SK-N-SH treated with all-trans-retinoic acid at 6 μM for 48 hours (cell line): ENCODE results near the gene ABT1.
A peak's percentile ranks its signal among the peaks of the same experiment; 100 is the strongest.

Experiments used
- ATAC-seq: fragments of 200-7000 bp; cut with Tn5 transposase; 3 replicates; pipeline ENCODE4 v1.9.1; 2020; ENCODE audit warnings: mild to moderate bottlenecking, moderate library complexity
- ARNTL ChIP-seq: fragments of 450-650 bp; formaldehyde crosslinking; IDR thresholded peaks from 2 replicates; pipeline ENCODE4 v1.5.0; 2020; ENCODE audit warnings: low read depth, mild to moderate bottlenecking, moderate library complexity, borderline replicate concordance
- BACH2 ChIP-seq: fragments of 250-450 bp; sonication (Bioruptor Pico); IDR thresholded peaks from 2 replicates; pipeline ENCODE4 v1.9.0; 2021; ENCODE audit warnings: mild to moderate bottlenecking, borderline replicate concordance
- CREB5 ChIP-seq: fragments of 250-450 bp; sonication (Bioruptor Pico); IDR thresholded peaks from 2 replicates; pipeline ENCODE4 v1.5.1; 2020; ENCODE audit warnings: low read depth, mild to moderate bottlenecking, moderate library complexity
- CSDC2 ChIP-seq: fragments of 250-450 bp; sonication (Bioruptor Pico); IDR thresholded peaks from 2 replicates; pipeline ENCODE4 v1.5.0; 2020; ENCODE audit warnings: mild to moderate bottlenecking, moderate library complexity
- CSRNP3 ChIP-seq: fragments of 250-450 bp; sonication (Bioruptor Pico); IDR thresholded peaks from 2 replicates; pipeline ENCODE4 v1.5.1; 2021; ENCODE audit warnings: mild to moderate bottlenecking, moderate library complexity
- ESRRG ChIP-seq: fragments of 250-450 bp; sonication (Bioruptor Pico); IDR thresholded peaks from 2 replicates; pipeline ENCODE4 v1.6.1; 2021; ENCODE audit warnings: mild to moderate bottlenecking
- ISL1 ChIP-seq: fragments of 250-450 bp; sonication (Bioruptor Pico); IDR thresholded peaks from 2 replicates; pipeline ENCODE4 v2.1.2; 2022; ENCODE audit warnings: mild to moderate bottlenecking, moderate library complexity
- OSR1 ChIP-seq: fragments of 250-450 bp; sonication (Bioruptor Pico); IDR thresholded peaks from 2 replicates; pipeline ENCODE4 v1.8.0; 2022; ENCODE audit warnings: moderate library complexity, mild to moderate bottlenecking, inconsistent platforms
- PATZ1 ChIP-seq: fragments of 250-450 bp; sonication (Bioruptor Pico); IDR thresholded peaks from 2 replicates; pipeline ENCODE4 v1.8.0; 2020; ENCODE audit warnings: mild to moderate bottlenecking, moderate library complexity, borderline replicate concordance
- POU6F1 ChIP-seq: fragments of 250-450 bp; sonication (Bioruptor Pico); IDR thresholded peaks from 2 replicates; pipeline ENCODE4 v1.8.0; 2021; ENCODE audit warnings: low read depth, mild to moderate bottlenecking, moderate library complexity, borderline replicate concordance
- PPARA ChIP-seq: fragments of 250-450 bp; sonication (Bioruptor Pico); IDR thresholded peaks from 2 replicates; pipeline ENCODE4 v1.5.0; 2020; ENCODE audit warnings: mild to moderate bottlenecking, borderline replicate concordance
- RARB ChIP-seq: fragments of 250-450 bp; sonication (Bioruptor Pico); IDR thresholded peaks from 2 replicates; pipeline ENCODE4 v1.8.0; 2021; ENCODE audit warnings: mild to moderate bottlenecking, moderate library complexity
- SNAI2 ChIP-seq: fragments of 250-450 bp; sonication (Bioruptor Pico); IDR thresholded peaks from 2 replicates; pipeline ENCODE4 v1.5.0; 2020; ENCODE audit warnings: mild to moderate bottlenecking, moderate library complexity
- TCF4 ChIP-seq: fragments of 250-450 bp; sonication (Bioruptor Pico); IDR thresholded peaks from 2 replicates; pipeline ENCODE4 v1.8.0; 2021; ENCODE audit warnings: mild to moderate bottlenecking, moderate library complexity, borderline replicate concordance
- TSHZ2 ChIP-seq: fragments of 250-450 bp; sonication (Bioruptor Pico); IDR thresholded peaks from 2 replicates; pipeline ENCODE4 v1.5.0; 2020; ENCODE audit warnings: mild to moderate bottlenecking, moderate library complexity
- ZC3H10 ChIP-seq: fragments of 250-450 bp; sonication (Bioruptor Pico); IDR thresholded peaks from 2 replicates; pipeline ENCODE4 v1.5.1; 2021; ENCODE audit warnings: mild to moderate bottlenecking, moderate library complexity
- ZFP3 ChIP-seq: fragments of 250-450 bp; sonication (Bioruptor Pico); IDR thresholded peaks from 2 replicates; pipeline ENCODE4 v1.5.0; 2020; ENCODE audit warnings: mild to moderate bottlenecking, moderate library complexity
- ZFP30 ChIP-seq: fragments of 450-650 bp; formaldehyde crosslinking; IDR thresholded peaks from 2 replicates; pipeline ENCODE4 v1.5.0; 2022; ENCODE audit warnings: mild to moderate bottlenecking, moderate library complexity
- ZNF565 ChIP-seq: fragments of 450-650 bp; formaldehyde crosslinking; conservative IDR thresholded peaks from 2 replicates; pipeline ENCODE4 v1.5.0; 2020; ENCODE audit warnings: low read depth, mild to moderate bottlenecking, moderate library complexity
- ZNF70 ChIP-seq: fragments of 450-650 bp; formaldehyde crosslinking; IDR thresholded peaks from 2 replicates; pipeline ENCODE4 v1.5.0; 2020; ENCODE audit warnings: mild to moderate bottlenecking, moderate library complexity
- ZNF8 ChIP-seq: fragments of 450-650 bp; formaldehyde crosslinking; IDR thresholded peaks from 2 replicates; pipeline ENCODE4 v1.5.0; 2020; ENCODE audit warnings: mild to moderate bottlenecking, moderate library complexity

The ABT1 gene

GRCh38 chr6:26550250-26550993 lies 46.3 kb upstream of the ABT1 start (continued):
- peak; percentile 99 for TF ChIP-seq SNAI2 (CRISPR knock-in tag)
- TF ChIP-seq ARNTL (CRISPR knock-in tag) = peak; percentile 84; the same call in 1 of the 2 replicates
- peak; percentile 84 for TF ChIP-seq ZNF8 (CRISPR knock-in tag)
- TF ChIP-seq ZC3H10 (CRISPR knock-in tag) = peak; percentile 88
- TF ChIP-seq CSDC2 (CRISPR knock-in tag) = peak; percentile 99
- peak; percentile 94 for TF ChIP-seq ESRRG (CRISPR knock-in tag)

GRCh38 chr6:26552205-26552604 lies 44.5 kb upstream of the ABT1 start:
- no peak for ATAC-seq
- TF ChIP-seq PATZ1 (CRISPR knock-in tag) (no peak), ZNF70 (CRISPR knock-in tag) (no peak), OSR1 (CRISPR knock-in tag) (no peak), CSRNP3 (CRISPR knock-in tag) (no peak), ZFP3 (CRISPR knock-in tag) (no peak), BACH2 (no peak), TSHZ2 (CRISPR knock-in tag) (no peak), RARB (CRISPR knock-in tag) (no peak), ESRRG (CRISPR knock-in tag) (no peak)

- TF ChIP-seq CSRNP3 (CRISPR knock-in tag) (no peak), SNAI2 (CRISPR knock-in tag) (no peak), CREB5 (CRISPR knock-in tag) (no peak), CSDC2 (CRISPR knock-in tag) (no peak), TCF4 (CRISPR knock-in tag) (no peak), PPARA (no peak), RARB (CRISPR knock-in tag) (no peak), ESRRG (CRISPR knock-in tag) (no peak), ZNF565 (CRISPR knock-in tag) (no peak), POU6F1 (no peak), ZFP30 (no peak), ISL1 (CRISPR knock-in tag) (no peak), ZNF70 (CRISPR knock-in tag) (no peak)
- ATAC-seq = no peak
Observed at GRCh38 chr6:26552640-26553188, 44.0 kb upstream of the ABT1 start.
